Measurements from ENCODE around the gene KLRF2.

Gene KLRF2

DNA sequence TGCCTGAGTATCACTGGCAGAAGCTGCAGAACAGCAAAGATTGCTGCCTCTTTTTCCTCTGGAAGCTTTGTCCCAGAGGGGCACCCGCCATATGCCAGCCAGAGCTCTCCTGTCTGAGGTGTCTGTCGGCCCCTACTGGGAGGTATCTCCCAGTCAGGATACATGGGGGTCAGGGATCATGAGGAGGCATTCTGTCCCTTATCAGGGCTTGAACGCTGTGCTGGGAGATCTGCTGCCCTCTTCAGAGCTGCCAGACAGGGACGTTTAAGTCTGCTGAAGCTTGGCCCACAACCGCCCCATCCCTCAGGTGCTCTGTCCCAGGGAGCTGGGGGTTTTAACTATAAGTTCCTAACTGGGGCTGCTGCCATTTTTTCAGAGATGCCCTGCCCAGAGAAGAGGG is 32.4 kb upstream of the KLRF2 start:
- Histone ChIP-seq H2AFZ (ENCODE audit: low read depth, low read length, severe bottlenecking) (no peak overlapping the region), H4K20me1 (ENCODE audit: low read depth, low read length) (no peaks in the 10 kb centered on the region), H3K79me2 (ENCODE audit: insufficient read depth, low read length) (no peaks in the 10 kb centered on the region), H3K9ac (ENCODE audit: low read length) (no peak overlapping the region), H3K27me3 (ENCODE audit: low read length) (no peaks in the 10 kb centered on the region), H3K4me3 (ENCODE audit: insufficient read depth, low read length, poor library complexity, severe bottlenecking) (no peak overlapping the region), H3K27ac (ENCODE audit: low read depth, low read length) (no peak overlapping the region), H3K4me2 (ENCODE audit: low read depth, low read length, poor library complexity, severe bottlenecking) (no peak overlapping the region), H3K36me3 (ENCODE audit: low read length) (no peaks in the 10 kb centered on the region), H3K9me3 (ENCODE audit: insufficient read depth, low read length) (no peaks in the 10 kb centered on the region), H3K9me2 (replicated peaks; ENCODE audit: insufficient read depth, low read length) (no peaks in the 10 kb centered on the region), H3F3A (ENCODE audit: insufficient read depth) (no peaks in the 10 kb centered on the region)
- TF ChIP-seq EZH2phosphoT487 (conservative IDR thresholded peaks at IDR 0.05; ENCODE audit: low read length) (no peak), CTCF (IDR thresholded peaks at IDR 0.05; ENCODE audit: insufficient read depth, low read length, poor library complexity, severe bottlenecking) (no peak)

- Histone ChIP-seq H3K4me3 (ENCODE audit: insufficient read depth, low read length, poor library complexity, severe bottlenecking) (no peak overlapping the region), H3K9me2 (replicated peaks; ENCODE audit: insufficient read depth, low read length) (no peaks in the 10 kb centered on the region), H3K27me3 (ENCODE audit: low read length) (no peaks in the 10 kb centered on the region), H3K4me2 (ENCODE audit: low read depth, low read length, poor library complexity, severe bottlenecking) (no peak overlapping the region), H3K9me3 (ENCODE audit: insufficient read depth, low read length) (no peaks in the 10 kb centered on the region), H3F3A (ENCODE audit: insufficient read depth) (no peaks in the 10 kb centered on the region), H3K79me2 (ENCODE audit: insufficient read depth, low read length) (no peaks in the 10 kb centered on the region), H3K9ac (ENCODE audit: low read length) (no peak overlapping the region), H3K36me3 (ENCODE audit: low read length) (no peaks in the 10 kb centered on the region), H4K20me1 (ENCODE audit: low read depth, low read length) (no peaks in the 10 kb centered on the region), H3K27ac (ENCODE audit: low read depth, low read length) (no peak overlapping the region), H2AFZ (ENCODE audit: low read depth, low read length, severe bottlenecking) (no peak overlapping the region)
- no peak for TF ChIP-seq EZH2phosphoT487 (conservative IDR thresholded peaks at IDR 0.05; ENCODE audit: low read length)
- no peak for TF ChIP-seq CTCF (IDR thresholded peaks at IDR 0.05; ENCODE audit: insufficient read depth, low read length, poor library complexity, severe bottlenecking)
These were observed 30.2 kb upstream of the KLRF2 start for GRCh38 chr12:9851050-9851449.

- no peak for TF ChIP-seq CTCF (IDR thresholded peaks at IDR 0.05; ENCODE audit: insufficient read depth, low read length, poor library complexity, severe bottlenecking)
- no peak for TF ChIP-seq EZH2phosphoT487 (conservative IDR thresholded peaks at IDR 0.05; ENCODE audit: low read length)
These were observed 29.4 kb upstream of the KLRF2 start for GRCh38 chr12:9851927-9852326.

More at GRCh38 chr12:9851927-9852326, 29.4 kb upstream of the KLRF2 start:
- Histone ChIP-seq H3K36me3 (ENCODE audit: low read length) (no peaks in the 10 kb centered on the region), H3K4me2 (ENCODE audit: low read depth, low read length, poor library complexity, severe bottlenecking) (no peak overlapping the region), H4K20me1 (ENCODE audit: low read depth, low read length) (no peaks in the 10 kb centered on the region), H3K4me3 (ENCODE audit: insufficient read depth, low read length, poor library complexity, severe bottlenecking) (no peak overlapping the region), H3K79me2 (ENCODE audit: insufficient read depth, low read length) (no peaks in the 10 kb centered on the region), H3K9me2 (replicated peaks; ENCODE audit: insufficient read depth, low read length) (no peaks in the 10 kb centered on the region), H3F3A (ENCODE audit: insufficient read depth) (no peaks in the 10 kb centered on the region), H3K27me3 (ENCODE audit: low read length) (no peaks in the 10 kb centered on the region), H3K9ac (ENCODE audit: low read length) (no peak overlapping the region), H2AFZ (ENCODE audit: low read depth, low read length, severe bottlenecking) (no peak overlapping the region), H3K9me3 (ENCODE audit: insufficient read depth, low read length) (no peaks in the 10 kb centered on the region), H3K27ac (ENCODE audit: low read depth, low read length) (no peak overlapping the region)
